Prostate gland (tissue), 2 donors: ENCODE measurements around the gene MYL12B.

Experiments
- POLR2A ChIP-seq: fragments of 450-650 bp; IDR thresholded peaks from one replicate; pipeline ENCODE4 v1.6.1; 2016; ENCODE audit warnings: antibody characterized with exemption, mild to moderate bottlenecking
- POLR2AphosphoS5 ChIP-seq: sonication (generic); formaldehyde crosslinking; IDR thresholded peaks from one replicate; pipeline ENCODE4 v1.6.1; 2017; ENCODE audit warnings: antibody characterized with exemption
- TF ChIP-seq, protein P1 (sequence below), 4 experiments: fragments of 200-600 bp in 2 of 4; fragments of 450-650 bp in 2 of 4; sonication (generic) in 2 of 4; IDR thresholded peaks; 1 replicate in 3 of 4; 2 replicates in 1 of 4; pipeline ENCODE4 v1.5.1; 2016 to 2019; ENCODE audit warnings: antibody characterized with exemption in 4 of 4, mild to moderate bottlenecking in 2 of 4, moderate library complexity in 2 of 4

DNA sequence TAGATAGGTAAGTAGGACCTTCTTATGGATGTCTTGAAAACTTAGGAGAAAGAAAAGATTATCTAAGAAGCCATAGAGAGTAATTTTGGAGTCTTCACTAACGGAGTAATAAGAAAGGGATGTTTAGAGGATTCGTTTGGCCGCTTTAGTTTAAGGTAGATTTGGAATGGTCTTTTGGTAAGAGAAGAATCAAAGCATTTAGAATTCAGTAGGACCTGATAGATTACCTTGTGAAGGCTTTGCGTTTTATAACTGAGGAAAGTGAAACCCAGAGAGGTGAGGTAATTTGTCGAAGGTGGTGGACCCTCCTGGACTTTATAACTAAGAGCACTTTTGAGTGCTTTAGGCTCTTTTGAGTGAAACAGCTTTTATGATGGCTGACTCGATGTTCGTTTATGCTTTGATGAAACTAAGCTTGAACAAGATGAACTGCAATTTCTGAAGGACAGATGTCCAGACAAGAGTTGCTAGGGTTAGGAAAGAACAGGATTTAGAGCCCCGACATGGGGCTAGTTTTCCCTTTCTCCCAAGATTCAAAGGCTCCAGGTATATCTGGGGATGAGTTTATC, 1.3 kb downstream of the MYL12B start:
- TF ChIP-seq, protein P1, sequence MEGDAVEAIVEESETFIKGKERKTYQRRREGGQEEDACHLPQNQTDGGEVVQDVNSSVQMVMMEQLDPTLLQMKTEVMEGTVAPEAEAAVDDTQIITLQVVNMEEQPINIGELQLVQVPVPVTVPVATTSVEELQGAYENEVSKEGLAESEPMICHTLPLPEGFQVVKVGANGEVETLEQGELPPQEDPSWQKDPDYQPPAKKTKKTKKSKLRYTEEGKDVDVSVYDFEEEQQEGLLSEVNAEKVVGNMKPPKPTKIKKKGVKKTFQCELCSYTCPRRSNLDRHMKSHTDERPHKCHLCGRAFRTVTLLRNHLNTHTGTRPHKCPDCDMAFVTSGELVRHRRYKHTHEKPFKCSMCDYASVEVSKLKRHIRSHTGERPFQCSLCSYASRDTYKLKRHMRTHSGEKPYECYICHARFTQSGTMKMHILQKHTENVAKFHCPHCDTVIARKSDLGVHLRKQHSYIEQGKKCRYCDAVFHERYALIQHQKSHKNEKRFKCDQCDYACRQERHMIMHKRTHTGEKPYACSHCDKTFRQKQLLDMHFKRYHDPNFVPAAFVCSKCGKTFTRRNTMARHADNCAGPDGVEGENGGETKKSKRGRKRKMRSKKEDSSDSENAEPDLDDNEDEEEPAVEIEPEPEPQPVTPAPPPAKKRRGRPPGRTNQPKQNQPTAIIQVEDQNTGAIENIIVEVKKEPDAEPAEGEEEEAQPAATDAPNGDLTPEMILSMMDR (IDR thresholded peaks at IDR 0.05), result no peak
- TF ChIP-seq POLR2AphosphoS5 (no peak), POLR2A (no peak)
